Neural cell (in vitro differentiated cells): ENCODE measurements around the gene NPLOC4.

Experiments
- EP300 ChIP-seq: fragments of 450-650 bp; conservative IDR thresholded peaks from 2 replicates; pipeline ENCODE4 v1.6.1; 2014; ENCODE audit warnings: antibody characterized with exemption, mild to moderate bottlenecking, moderate library complexity; ENCODE audit not compliant: poor library complexity, severe bottlenecking
- EZH2 ChIP-seq: fragments of 200-600, 300-800 bp; shearing (Covaris generic), sonication (generic); IDR thresholded peaks from 2 replicates; pipeline ENCODE4 v1.6.1; 2014; ENCODE audit warnings: antibody characterized with exemption, low read length, borderline replicate concordance, mild to moderate bottlenecking; ENCODE audit not compliant: insufficient read depth, poor library complexity, severe bottlenecking
- POLR2AphosphoS5 ChIP-seq: IDR thresholded peaks from 2 replicates; pipeline ENCODE4 v1.6.1; 2012
- TF ChIP-seq, protein P1 (sequence below): fragments of 450-650 bp; IDR thresholded peaks from 2 replicates; pipeline ENCODE4 v1.5.1; 2014; ENCODE audit warnings: antibody characterized with exemption, mild to moderate bottlenecking, moderate library complexity; ENCODE audit not compliant: poor library complexity, severe bottlenecking

GRCh38 chr17:81615401-81615930 lies 21.4 kb downstream of the NPLOC4 start:
- TF ChIP-seq, protein P1, sequence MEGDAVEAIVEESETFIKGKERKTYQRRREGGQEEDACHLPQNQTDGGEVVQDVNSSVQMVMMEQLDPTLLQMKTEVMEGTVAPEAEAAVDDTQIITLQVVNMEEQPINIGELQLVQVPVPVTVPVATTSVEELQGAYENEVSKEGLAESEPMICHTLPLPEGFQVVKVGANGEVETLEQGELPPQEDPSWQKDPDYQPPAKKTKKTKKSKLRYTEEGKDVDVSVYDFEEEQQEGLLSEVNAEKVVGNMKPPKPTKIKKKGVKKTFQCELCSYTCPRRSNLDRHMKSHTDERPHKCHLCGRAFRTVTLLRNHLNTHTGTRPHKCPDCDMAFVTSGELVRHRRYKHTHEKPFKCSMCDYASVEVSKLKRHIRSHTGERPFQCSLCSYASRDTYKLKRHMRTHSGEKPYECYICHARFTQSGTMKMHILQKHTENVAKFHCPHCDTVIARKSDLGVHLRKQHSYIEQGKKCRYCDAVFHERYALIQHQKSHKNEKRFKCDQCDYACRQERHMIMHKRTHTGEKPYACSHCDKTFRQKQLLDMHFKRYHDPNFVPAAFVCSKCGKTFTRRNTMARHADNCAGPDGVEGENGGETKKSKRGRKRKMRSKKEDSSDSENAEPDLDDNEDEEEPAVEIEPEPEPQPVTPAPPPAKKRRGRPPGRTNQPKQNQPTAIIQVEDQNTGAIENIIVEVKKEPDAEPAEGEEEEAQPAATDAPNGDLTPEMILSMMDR = no peak
- TF ChIP-seq EZH2 (no peak), POLR2AphosphoS5 (no peak), EP300 (no peak)
